H9 (cell line): ENCODE results near the gene PSMD5. TPM values are rescaled to one million over a fixed set of nuclear protein-coding genes. Genes with fewer than 3 reads are reported as not detected.

Source experiments
- DNase-seq: peaks from one replicate; pipeline ENCODE4 v3.0.0-alpha.2; 2017
- H2AFZ ChIP-seq: one replicate; pipeline ENCODE4 v1.6.1; 2013; ENCODE audit warnings: mild to moderate bottlenecking, low read length, control low read depth, moderate library complexity
- H2AK5ac ChIP-seq: 2 replicates; pipeline ENCODE4 v1.6.1; 2013; ENCODE audit warnings: low read length, control low read depth, mixed read lengths; ENCODE audit not compliant: insufficient read length
- H2BK120ac ChIP-seq: one replicate; pipeline ENCODE4 v1.6.1; 2013; ENCODE audit warnings: low read depth, mild to moderate bottlenecking, low read length, control low read depth, inconsistent platforms; ENCODE audit not compliant: poor library complexity, severe bottlenecking
- H2BK12ac ChIP-seq: 2 replicates; pipeline ENCODE4 v1.6.1; 2013; ENCODE audit warnings: low read length, control low read depth, mixed read lengths, low read depth; ENCODE audit not compliant: insufficient read length
- H2BK15ac ChIP-seq: 2 replicates; pipeline ENCODE4 v1.6.1; 2013; ENCODE audit warnings: low read depth, low read length, control low read depth
- H2BK20ac ChIP-seq: one replicate; pipeline ENCODE4 v1.6.1; 2013; ENCODE audit warnings: low read depth, mild to moderate bottlenecking, low read length, control low read depth, inconsistent platforms; ENCODE audit not compliant: poor library complexity, severe bottlenecking
- H2BK5ac ChIP-seq: 2 replicates; pipeline ENCODE4 v1.6.1; 2013; ENCODE audit warnings: low read length, control low read depth, mixed read lengths; ENCODE audit not compliant: insufficient read length
- H3K14ac ChIP-seq: 2 replicates; pipeline ENCODE4 v1.6.1; 2013; ENCODE audit warnings: low read length, control low read depth; ENCODE audit not compliant: insufficient read depth
- H3K18ac ChIP-seq: 2 replicates; pipeline ENCODE4 v1.6.1; 2013; ENCODE audit warnings: low read depth, mild to moderate bottlenecking, mixed read lengths, low read length, control low read depth; ENCODE audit not compliant: insufficient read length
- H3K23ac ChIP-seq: 2 replicates; pipeline ENCODE4 v1.6.1; 2013; ENCODE audit warnings: low read length, control low read depth, mixed read lengths, low read depth; ENCODE audit not compliant: insufficient read length
- H3K23me2 ChIP-seq: 2 replicates; pipeline ENCODE4 v1.6.1; 2013; ENCODE audit warnings: low read depth, mild to moderate bottlenecking, mixed read lengths, low read length, control low read depth; ENCODE audit not compliant: insufficient read length, poor library complexity, severe bottlenecking
- H3K27ac ChIP-seq: 2 replicates; pipeline ENCODE4 v1.5.1; 2013; ENCODE audit warnings: low read length, control low read depth, mixed read lengths, low read depth; ENCODE audit not compliant: insufficient read length
- H3K27me3 ChIP-seq: 2 replicates; pipeline ENCODE4 v1.6.1; 2013; ENCODE audit warnings: low read length, control low read depth, inconsistent platforms; ENCODE audit not compliant: insufficient read depth
- H3K4ac ChIP-seq: 2 replicates; pipeline ENCODE4 v1.6.1; 2013; ENCODE audit warnings: low read depth, mild to moderate bottlenecking, control low read depth, inconsistent platforms, low read length, moderate library complexity
- H3K4me1 ChIP-seq: 2 replicates; pipeline ENCODE4 v1.6.1; 2013; ENCODE audit warnings: low read length, control low read depth, inconsistent platforms; ENCODE audit not compliant: insufficient read depth
- H3K4me2 ChIP-seq: 2 replicates; pipeline ENCODE4 v1.6.1; 2013; ENCODE audit warnings: low read length, control low read depth, mixed read lengths; ENCODE audit not compliant: insufficient read length, insufficient read depth
- H3K56ac ChIP-seq: 2 replicates; pipeline ENCODE4 v1.6.1; 2013; ENCODE audit warnings: low read depth, mild to moderate bottlenecking, mixed read lengths, low read length, control low read depth; ENCODE audit not compliant: insufficient read length
- H3K79me1 ChIP-seq: 2 replicates; pipeline ENCODE4 v1.6.1; 2013; ENCODE audit warnings: low read depth, mild to moderate bottlenecking, moderate library complexity, low read length, control low read depth, inconsistent platforms; ENCODE audit not compliant: insufficient read depth, poor library complexity, severe bottlenecking
- H3K79me2 ChIP-seq: 2 replicates; pipeline ENCODE4 v1.6.1; 2013; ENCODE audit warnings: low read length, control low read depth, inconsistent platforms; ENCODE audit not compliant: insufficient read depth
- H3K9ac ChIP-seq: 2 replicates; pipeline ENCODE4 v1.6.1; 2013; ENCODE audit warnings: low read length, control low read depth, mixed read lengths; ENCODE audit not compliant: insufficient read length; ENCODE audit errors: extremely low read depth
- H3K9me3 ChIP-seq: one replicate; pipeline ENCODE4 v1.6.1; 2013; ENCODE audit warnings: low read depth, low read length, inconsistent platforms; ENCODE audit not compliant: control insufficient read depth
- H3T11ph ChIP-seq: one replicate; pipeline ENCODE4 v1.6.1; 2013; ENCODE audit warnings: mild to moderate bottlenecking, low read length, control low read depth, inconsistent platforms
- H4K20me1 ChIP-seq: one replicate; pipeline ENCODE4 v1.6.1; 2013; ENCODE audit not compliant: control insufficient read depth, insufficient read length, insufficient read depth
- H4K5ac ChIP-seq: 2 replicates; pipeline ENCODE4 v1.6.1; 2013; ENCODE audit warnings: low read depth, mild to moderate bottlenecking, mixed read lengths, low read length, control low read depth; ENCODE audit not compliant: insufficient read length
- H4K8ac ChIP-seq: replicated peaks from 2 replicates; pipeline ENCODE4 v1.6.1; 2013; ENCODE audit warnings: low read length, control low read depth, mixed read lengths, low read depth; ENCODE audit not compliant: insufficient read length
- H4K91ac ChIP-seq: 2 replicates; pipeline ENCODE4 v1.6.1; 2013; ENCODE audit warnings: low read depth, mild to moderate bottlenecking, moderate library complexity, mixed read lengths, low read length, control low read depth; ENCODE audit not compliant: insufficient read length
- H3K27ac Mint-ChIP-seq, 3 experiments: 2 replicates in 2 of 3; 3 replicates in 1 of 3; pipeline ENCODE4 v1.8.0; 2020 to 2021; ENCODE audit warnings: mixed read lengths in 3 of 3, mild to moderate bottlenecking in 1 of 3, moderate library complexity in 1 of 3
- H3K27me3 Mint-ChIP-seq: 2 replicates; pipeline ENCODE4 v1.8.0; 2021; ENCODE audit warnings: low read depth, mild to moderate bottlenecking, moderate library complexity, mixed read lengths
- H3K36me3 Mint-ChIP-seq, 3 experiments: 2 replicates in 2 of 3; 3 replicates in 1 of 3; pipeline ENCODE4 v1.8.0; 2020 to 2021; ENCODE audit warnings: low read depth in 3 of 3, mixed read lengths in 3 of 3; ENCODE audit not compliant: insufficient read depth in 1 of 3
- H3K4me1 Mint-ChIP-seq, 2 experiments: 2 replicates each; pipeline ENCODE4 v1.8.0; 2020; ENCODE audit warnings: mixed read lengths in 2 of 2
- H3K4me3 Mint-ChIP-seq, 2 experiments: 2 replicates in 1 of 2; 3 replicates in 1 of 2; pipeline ENCODE4 v1.8.0; 2020 to 2021; ENCODE audit warnings: mild to moderate bottlenecking in 2 of 2, mixed read lengths in 2 of 2, moderate library complexity in 1 of 2
- H3K9me3 Mint-ChIP-seq, 2 experiments: 2 replicates in 1 of 2; 3 replicates in 1 of 2; pipeline ENCODE4 v1.8.0; 2020; ENCODE audit warnings: mild to moderate bottlenecking in 2 of 2, mixed read lengths in 2 of 2, moderate library complexity in 1 of 2
- WGBS: extraction: QIAGEN DNeasy Blood & Tissue Kit; methylation state at CpG from one replicate; pipeline ENCODE4 v1.1.7; 2013; ENCODE audit warnings: missing lambda C conversion rate, low lambda C conversion rate, mixed read lengths; ENCODE audit not compliant: insufficient read length; ENCODE audit errors: extremely low coverage; 5-methylcytosine and 5-hydroxymethylcytosine counted together
- total RNA-seq: library from RNA; stranded (reverse); gene quantifications from 2 replicates; pipeline ENCODE4 v1.2.1, GENCODE V29; 2021
- TF ChIP-seq, protein P1 (sequence below): fragments of 200-600 bp; sonication (generic); conservative IDR thresholded peaks from 3 replicates; pipeline ENCODE4 v1.8.0; 2021; ENCODE audit warnings: antibody characterized with exemption, mild to moderate bottlenecking

The PSMD5 gene
- total RNA-seq, 1 experiment from 2014 or later, result 64.9 TPM

DNA sequence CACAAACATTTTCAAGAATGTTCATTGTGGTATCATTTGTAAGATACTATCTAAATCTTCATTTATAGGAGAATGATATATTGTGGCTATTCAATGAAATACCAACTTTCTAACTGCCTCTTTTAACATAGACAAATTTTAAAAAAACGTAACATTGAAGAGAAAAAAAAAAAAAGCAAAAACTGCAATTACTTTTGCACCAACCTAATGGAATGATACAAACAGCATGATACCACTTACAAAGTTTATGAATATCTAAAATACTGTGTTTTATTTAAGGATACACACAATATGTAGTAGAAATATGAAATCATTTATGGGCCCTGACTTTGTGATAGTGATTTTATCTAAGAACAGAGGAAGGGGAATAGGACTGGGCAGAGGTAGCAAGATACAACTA is 24.1 kb downstream of the PSMD5 start:
- Histone ChIP-seq H3K79me1 (no peaks in the 10 kb centered on the region), H3K23ac (no peak overlapping the region), H2BK120ac (no peak overlapping the region), H3K4me2 (no peak overlapping the region), H3K79me2 (no peaks in the 10 kb centered on the region), H3K18ac (no peak overlapping the region), H2BK12ac (no peak overlapping the region), H3K4me1 (no peaks in the 10 kb centered on the region), H3K9ac (no peak overlapping the region), H3T11ph (no peak overlapping the region), H2BK5ac (no peak overlapping the region), H4K5ac (no peak overlapping the region), H3K27ac (no peak overlapping the region), H4K8ac (no peak overlapping the region), H3K9me3 (no peaks in the 10 kb centered on the region), H3K27me3 (no peaks in the 10 kb centered on the region), H2AFZ (no peak overlapping the region), H2AK5ac (no peak overlapping the region), H4K20me1 (no peaks in the 10 kb centered on the region), H3K14ac (no peak overlapping the region), H3K56ac (no peak overlapping the region), H3K23me2 (no peaks in the 10 kb centered on the region), H2BK20ac (no peak overlapping the region), H3K4ac (no peak overlapping the region), H2BK15ac (no peak overlapping the region), H4K91ac (no peak overlapping the region)
- DNase-seq, result no peak
- TF ChIP-seq, protein P1, sequence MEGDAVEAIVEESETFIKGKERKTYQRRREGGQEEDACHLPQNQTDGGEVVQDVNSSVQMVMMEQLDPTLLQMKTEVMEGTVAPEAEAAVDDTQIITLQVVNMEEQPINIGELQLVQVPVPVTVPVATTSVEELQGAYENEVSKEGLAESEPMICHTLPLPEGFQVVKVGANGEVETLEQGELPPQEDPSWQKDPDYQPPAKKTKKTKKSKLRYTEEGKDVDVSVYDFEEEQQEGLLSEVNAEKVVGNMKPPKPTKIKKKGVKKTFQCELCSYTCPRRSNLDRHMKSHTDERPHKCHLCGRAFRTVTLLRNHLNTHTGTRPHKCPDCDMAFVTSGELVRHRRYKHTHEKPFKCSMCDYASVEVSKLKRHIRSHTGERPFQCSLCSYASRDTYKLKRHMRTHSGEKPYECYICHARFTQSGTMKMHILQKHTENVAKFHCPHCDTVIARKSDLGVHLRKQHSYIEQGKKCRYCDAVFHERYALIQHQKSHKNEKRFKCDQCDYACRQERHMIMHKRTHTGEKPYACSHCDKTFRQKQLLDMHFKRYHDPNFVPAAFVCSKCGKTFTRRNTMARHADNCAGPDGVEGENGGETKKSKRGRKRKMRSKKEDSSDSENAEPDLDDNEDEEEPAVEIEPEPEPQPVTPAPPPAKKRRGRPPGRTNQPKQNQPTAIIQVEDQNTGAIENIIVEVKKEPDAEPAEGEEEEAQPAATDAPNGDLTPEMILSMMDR, result no peak
- WGBS, result no CpG with 5 or more reads among the region's 1 CpG
- Mint-ChIP-seq H3K4me3 (no peak overlapping the region), H3K36me3 (peaks cover 2 to 71% (median 64%) of the 10 kb centered on the region in 3 experiments; a peak in 5 of 7 replicates), H3K27me3 (no peaks in the 10 kb centered on the region), H3K27ac (no peak overlapping the region), H3K9me3 (no peaks in the 10 kb centered on the region), H3K4me1 (no peaks in the 10 kb centered on the region)
